NCI-H526 treated with DMSO at 0.1 percent for 48 hours (cell line): ENCODE measurements around the gene EXOC8.
"Not testable (repeated sequence)": the region's sequence is repeated elsewhere in the genome, so short reads cannot be mapped to it uniquely, and the experiment has no call there.

ENCODE experiments used
- DNase-seq: peaks from one replicate; lab custom pipeline; 2025; lab: John Stamatoyannopoulos, UW

Gene EXOC8

DNA sequence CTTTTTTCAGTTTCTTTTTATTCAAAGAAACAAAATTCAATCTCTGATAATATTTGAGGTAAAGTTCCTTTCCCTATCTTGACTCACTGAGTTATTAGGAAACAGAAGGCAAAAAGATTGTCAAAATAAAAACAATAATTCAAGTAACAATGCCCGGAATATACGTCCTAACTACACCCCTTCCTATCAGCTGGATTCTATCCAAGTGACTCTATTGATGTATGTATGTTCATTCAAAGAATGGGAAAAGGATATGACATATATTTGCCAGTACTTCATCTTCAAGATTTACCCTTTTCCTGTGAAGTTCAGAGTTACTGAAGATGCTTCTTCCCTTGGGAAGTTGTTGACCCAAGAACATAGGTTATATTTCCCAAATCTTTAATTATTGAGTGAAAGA lies 14.2 kb upstream of the EXOC8 start:
- DNase-seq: no peak

- DNase-seq: not testable (repeated sequence)
Observed at GRCh38 chr1:231348856-231349255, 11.2 kb upstream of the EXOC8 start.

GRCh38 chr1:231348442-231348841 lies 10.8 kb upstream of the EXOC8 start:
- no peak for DNase-seq

DNA sequence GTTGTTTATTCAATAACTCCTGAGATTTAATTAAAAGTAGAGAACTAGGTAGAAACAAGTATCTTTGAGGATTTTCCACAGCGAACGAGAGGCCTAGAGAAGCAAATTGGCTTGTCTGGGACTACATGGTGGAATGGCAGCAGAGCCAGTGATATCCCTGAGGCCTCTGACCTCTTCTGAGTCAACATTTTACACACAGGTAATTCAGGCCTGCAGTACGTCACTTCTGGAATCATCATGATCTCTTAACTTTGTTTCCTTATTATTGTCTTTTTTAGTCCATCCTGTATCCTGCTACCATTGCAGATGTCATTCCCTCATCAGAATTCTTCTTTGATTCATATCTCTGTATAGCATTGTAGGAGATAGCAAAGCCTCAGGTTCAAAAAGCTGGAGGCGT lies 10.3 kb upstream of the EXOC8 start:
- DNase-seq: no peak

DNA sequence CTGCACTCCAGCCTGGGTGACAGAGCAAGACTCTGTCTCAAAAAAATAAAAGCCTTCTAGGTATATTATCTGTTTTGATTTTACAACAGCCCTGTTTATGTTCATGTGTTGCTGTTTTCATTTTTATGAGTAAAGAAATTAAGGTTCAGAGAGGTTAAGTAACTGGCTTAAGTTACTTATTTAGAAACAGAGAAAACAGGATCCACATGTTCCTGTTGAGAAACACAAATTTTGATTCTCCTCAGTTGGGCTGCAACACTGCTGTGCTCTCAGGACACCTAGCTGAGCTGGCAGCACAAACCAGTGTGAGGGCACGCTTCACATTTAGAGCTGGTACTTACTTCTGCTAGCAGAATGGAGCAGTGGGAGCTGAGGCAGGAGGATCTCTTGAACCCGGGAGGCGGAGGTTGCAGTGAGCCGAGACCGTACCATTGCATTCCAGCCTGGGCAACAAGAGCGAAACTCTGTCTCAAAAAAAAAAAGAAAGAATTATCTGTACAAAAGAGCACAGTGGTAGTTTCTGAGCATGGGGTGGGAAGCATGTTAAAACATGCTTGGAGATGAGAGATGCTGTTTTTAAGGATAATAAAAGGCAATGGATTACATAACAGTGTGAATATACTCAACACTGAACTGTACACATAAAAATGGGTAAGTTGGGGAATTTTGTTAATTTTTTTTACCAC lies 2.8 kb upstream of the EXOC8 start:
- no peak for DNase-seq

DNA sequence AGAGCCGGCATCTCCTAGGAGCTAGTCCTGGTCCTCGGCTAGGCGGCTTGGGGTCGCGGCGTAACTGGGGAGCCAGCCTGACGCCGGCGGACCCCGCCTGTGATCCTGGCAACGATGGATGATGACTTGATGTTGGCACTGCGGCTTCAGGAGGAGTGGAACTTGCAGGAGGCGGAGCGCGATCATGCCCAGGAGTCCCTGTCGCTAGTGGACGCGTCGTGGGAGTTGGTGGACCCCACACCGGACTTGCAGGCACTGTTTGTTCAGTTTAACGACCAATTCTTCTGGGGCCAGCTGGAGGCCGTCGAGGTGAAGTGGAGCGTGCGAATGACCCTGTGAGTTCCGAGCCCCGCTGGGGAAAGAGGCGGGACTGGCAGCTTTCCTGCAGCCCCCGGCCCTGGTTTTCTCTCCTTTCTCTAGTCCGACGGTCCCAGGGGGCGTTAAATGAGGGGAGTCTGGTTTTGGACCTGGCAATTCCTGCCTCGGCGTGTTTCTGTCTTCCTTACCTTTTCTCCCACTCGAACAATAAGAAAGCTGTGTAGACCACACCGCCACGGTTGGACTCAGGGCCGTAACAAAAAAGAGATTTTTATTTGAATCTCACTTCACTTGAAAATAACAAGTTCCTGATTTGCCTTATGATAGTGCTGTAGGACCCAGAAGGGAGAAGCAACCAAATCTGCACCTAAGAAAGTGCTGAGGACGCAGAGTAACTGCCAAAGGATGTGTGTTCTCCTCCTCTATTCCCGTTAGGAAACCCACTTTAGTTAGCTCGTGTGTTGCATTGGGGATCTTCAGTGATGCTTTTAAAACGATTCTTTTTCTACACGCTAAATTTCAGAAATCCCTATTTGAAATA lies 847 bp upstream of the EXOC8 start, which contains the start of gene SPRTN:
SPRTN (plus strand) TSS at position 24 of the 859 bp plus-strand sequence; CDS start at position 115, 91 bp downstream.
- no peak for DNase-seq

- DNase-seq: no peak
Observed at GRCh38 chr1:231337043-231337471, 595 bp downstream of the EXOC8 start.

DNA sequence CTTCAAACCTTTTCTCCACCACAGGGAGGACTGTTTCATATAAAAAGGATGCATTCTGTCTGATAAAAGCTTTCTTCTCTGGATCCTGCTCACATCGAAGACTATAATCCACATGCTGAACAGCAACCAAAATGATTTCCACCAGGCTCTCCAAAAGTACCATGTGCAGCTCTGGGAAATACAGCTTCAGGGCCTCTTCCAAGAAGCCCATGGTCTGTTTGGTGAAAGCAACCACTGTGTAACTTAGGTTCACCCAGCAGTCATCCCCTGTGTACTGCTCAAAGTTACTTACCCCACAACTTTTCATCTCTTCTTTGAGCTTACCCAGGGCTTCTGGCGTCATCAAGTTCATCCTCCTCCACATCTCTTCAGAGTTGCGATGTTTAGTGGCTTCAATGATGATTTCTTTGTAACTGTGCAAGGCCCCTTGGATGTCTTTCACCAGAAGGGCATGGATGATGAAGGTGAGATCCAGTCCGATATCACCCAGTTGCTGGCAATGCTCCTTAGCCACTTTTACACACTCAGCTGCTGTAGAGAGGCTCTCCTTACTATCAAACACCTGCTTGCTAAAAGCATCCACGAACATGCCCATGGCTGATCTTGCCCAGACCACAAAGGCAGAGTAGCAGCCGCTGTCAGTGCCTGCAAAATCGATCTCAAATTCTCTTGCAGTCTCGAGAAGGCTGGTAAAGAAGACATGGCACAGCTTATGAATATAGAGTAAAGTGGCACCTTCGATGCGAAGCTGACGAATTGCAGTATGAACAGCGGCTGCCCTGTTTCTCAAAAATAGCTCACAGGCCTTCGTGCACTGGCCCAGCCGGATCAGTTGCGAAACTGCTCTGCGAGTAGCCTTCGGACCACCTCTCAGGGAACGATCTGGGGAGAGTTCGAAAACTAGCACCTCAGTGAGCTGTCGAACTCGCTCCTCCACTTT lies 1.7 kb downstream of the EXOC8 start:
- DNase-seq: no peak

GRCh38 chr1:231334952-231335351 lies 2.7 kb downstream of the EXOC8 start:
- DNase-seq: no peak

DNA sequence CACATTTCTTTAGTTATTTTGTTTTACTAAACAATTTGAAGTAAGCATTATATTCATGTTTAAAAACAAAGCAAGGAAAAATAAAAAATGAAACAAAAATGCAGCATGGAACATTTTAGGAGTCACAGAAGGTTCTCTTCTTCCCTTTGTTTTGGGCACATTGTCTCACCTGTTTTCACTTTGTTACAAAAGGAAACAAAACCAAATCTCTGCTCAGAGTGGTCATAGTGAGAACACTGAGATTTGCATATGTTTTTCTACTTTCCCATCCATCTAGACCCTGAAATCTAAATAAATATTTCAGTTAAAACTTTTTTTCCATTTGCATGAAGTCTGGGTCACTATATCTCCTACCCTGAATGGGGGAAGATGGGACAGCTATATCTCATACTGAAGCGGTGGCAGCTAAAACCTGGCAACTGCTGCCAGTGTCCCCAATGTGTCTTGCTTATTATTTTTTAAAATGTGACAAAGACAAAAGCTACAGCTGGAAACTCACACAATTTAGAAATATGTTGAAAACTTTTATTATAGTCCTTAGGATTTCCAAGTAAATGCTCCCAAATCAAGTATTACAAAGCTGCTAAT lies 3.5 kb downstream of the EXOC8 start:
- DNase-seq: no peak

DNA sequence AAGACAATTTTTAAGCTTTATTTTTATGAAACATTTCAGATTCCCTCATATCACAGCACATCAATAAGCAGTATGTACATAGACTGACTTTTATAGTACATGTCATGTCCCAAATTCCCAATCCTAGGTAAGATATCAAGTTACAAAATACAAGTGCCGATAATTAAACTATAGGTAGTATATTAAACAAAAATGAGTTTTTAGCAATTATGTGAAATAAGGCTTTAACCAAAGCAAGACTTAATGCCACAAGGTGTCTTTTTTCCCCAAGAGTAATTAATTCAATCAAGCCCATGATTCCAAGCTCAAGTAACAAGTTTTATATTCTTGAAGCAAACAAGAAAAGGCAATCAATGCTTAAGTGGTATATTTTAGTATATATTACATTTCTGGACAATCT lies 4.9 kb downstream of the EXOC8 start:
- DNase-seq: no peak

- DNase-seq: no peak
Observed at GRCh38 chr1:231329483-231329882, 8.2 kb downstream of the EXOC8 start.

GRCh38 chr1:231327617-231328016 lies 10.0 kb downstream of the EXOC8 start:
- DNase-seq: no peak

GRCh38 chr1:231326248-231326647 lies 11.4 kb downstream of the EXOC8 start:
- DNase-seq: no peak

DNA sequence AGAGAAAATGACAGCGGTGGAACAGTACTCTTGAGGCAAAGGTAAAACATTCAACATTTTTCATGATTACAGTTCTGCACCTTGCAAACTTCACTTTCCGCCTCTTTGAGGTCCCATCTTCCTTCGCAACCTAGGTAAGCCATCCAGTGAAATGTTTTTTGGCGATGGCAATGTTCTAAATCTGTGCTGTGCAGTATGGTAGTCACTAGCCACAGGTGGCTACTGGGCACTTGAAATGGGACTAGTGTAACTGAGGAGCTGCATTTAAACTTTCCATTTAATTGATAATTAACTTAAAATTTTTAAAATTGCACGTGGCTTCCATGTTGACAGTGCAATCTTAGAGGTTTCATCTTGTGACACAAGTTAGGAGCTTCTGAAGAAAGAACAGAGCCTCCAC lies 13.0 kb downstream of the EXOC8 start:
- DNase-seq: no peak

DNA sequence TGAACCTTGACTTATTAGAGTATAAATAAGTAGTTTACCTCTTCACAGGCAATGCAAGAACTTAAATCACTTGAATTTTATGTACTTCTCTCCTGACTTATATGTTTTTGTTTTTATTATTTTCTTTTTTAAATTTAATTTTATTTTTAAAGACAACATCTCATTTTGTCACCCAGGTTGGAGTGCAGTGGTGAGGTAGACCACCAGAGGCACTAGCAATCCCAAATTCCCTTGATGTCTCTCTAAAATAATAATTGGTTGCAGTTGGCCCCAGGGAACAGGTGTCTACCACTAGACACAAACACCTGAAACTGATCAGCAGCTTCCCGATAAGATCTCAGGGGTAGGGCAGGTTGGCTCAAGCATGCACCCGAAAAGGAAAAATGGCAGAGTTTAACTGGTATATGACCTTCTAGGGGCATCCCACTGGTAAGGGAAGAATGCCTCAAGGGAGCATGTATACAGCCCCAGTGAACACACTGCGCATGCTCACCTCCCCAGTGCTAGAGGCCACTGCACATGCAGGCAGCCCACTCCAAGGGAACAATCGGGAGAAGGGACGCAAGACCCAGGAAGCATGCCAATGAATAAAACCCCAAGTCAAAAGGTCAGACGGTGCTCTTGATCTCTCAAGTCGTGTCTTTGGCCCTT lies 14.6 kb downstream of the EXOC8 start:
- DNase-seq: no peak

GRCh38 chr1:231319080-231319479 lies 18.6 kb downstream of the EXOC8 start:
- DNase-seq: no peak

- DNase-seq: no peak
Observed at GRCh38 chr1:231318568-231318967, 19.1 kb downstream of the EXOC8 start.

DNA sequence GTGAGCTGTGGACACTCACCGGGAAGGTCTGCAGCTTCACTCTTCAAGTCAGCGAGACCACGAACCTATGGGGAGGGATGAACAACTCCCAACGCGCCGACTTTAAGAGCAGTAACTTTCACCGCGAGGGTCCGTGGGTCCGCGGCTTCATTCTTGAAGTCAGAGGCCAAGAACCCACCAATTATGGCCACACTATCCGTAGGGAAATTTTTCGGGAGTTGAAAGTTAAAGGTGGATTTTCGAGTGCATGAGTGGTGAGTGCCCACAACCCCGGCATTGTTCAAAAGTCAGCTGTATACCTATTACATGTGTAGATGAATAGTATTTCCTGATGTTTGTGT lies 19.7 kb downstream of the EXOC8 start:
- DNase-seq: no peak

DNA sequence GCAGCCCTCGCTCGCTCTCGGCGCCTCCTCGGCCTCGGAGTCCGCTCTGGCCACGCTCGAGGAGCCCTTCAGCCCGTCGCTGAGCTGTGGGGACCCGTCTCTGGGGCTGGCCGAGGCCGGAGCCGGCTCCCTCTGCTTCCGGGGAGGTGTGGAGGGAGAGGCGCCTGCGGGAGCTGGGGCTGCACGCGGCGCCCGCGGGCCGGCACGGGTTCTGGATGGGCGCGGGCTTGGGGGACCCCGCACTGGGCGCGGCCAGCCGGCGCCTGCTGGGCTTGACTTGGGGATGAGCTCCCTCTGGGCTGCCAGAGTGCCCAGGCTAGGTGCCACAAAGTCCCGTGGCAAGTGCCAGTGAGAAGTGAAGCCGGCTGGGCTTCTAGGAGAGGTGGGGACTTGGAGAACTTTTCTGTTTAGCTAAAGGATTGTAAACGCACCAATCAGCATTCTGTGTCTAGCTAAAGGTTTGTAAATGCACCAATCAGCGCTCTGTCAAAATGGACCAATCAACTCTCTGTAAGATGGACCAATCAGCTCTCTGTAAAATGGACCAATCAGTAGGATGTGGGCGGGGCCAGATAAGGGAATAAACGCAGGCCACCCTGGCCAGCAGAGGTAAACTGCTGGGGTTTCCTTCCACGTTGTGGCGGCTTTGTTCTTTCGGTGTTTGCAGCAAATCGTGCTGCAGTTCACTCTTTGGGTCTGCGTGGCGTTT lies 20.2 kb downstream of the EXOC8 start:
- no peak for DNase-seq

- DNase-seq: no peak
Observed at GRCh38 chr1:231315887-231316286, 21.8 kb downstream of the EXOC8 start.
